Hepatocyte (in vitro differentiated cells): ENCODE results near the gene CTNNA3.

Experiments
- EZH2 ChIP-seq: fragments of 200-600 bp; sonication (generic); IDR thresholded peaks from 2 replicates; pipeline ENCODE4 v1.6.1; 2016; ENCODE audit warnings: antibody characterized with exemption, mild to moderate bottlenecking, borderline replicate concordance
- EZH2phosphoT487 ChIP-seq: fragments of 200-600 bp; sonication (generic); IDR thresholded peaks from one replicate; pipeline ENCODE4 v1.6.1; 2018; ENCODE audit warnings: antibody characterized with exemption, mild to moderate bottlenecking, low read depth, moderate library complexity; ENCODE audit not compliant: unreplicated experiment, severe bottlenecking
- TF ChIP-seq, protein P1 (sequence below): fragments of 200-600 bp; sonication (generic); IDR thresholded peaks from 2 replicates; pipeline ENCODE4 v1.5.1; 2016; ENCODE audit warnings: antibody characterized with exemption, mild to moderate bottlenecking; ENCODE audit not compliant: poor library complexity

GRCh38 chr10:66651308-66652082 lies 1044.5 kb downstream of the CTNNA3 start:
- TF ChIP-seq, protein P1, sequence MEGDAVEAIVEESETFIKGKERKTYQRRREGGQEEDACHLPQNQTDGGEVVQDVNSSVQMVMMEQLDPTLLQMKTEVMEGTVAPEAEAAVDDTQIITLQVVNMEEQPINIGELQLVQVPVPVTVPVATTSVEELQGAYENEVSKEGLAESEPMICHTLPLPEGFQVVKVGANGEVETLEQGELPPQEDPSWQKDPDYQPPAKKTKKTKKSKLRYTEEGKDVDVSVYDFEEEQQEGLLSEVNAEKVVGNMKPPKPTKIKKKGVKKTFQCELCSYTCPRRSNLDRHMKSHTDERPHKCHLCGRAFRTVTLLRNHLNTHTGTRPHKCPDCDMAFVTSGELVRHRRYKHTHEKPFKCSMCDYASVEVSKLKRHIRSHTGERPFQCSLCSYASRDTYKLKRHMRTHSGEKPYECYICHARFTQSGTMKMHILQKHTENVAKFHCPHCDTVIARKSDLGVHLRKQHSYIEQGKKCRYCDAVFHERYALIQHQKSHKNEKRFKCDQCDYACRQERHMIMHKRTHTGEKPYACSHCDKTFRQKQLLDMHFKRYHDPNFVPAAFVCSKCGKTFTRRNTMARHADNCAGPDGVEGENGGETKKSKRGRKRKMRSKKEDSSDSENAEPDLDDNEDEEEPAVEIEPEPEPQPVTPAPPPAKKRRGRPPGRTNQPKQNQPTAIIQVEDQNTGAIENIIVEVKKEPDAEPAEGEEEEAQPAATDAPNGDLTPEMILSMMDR = no peak
- no peak for TF ChIP-seq EZH2
- no peak for TF ChIP-seq EZH2phosphoT487
